AG10803 (cell line): ENCODE results near the gene FABP7.

Experiments used
- DNase-seq: peaks from one replicate; pipeline ENCODE4 v3.0.0; 2010; ENCODE audit warnings: low read depth
- H3K4me3 ChIP-seq: 2 replicates; pipeline ENCODE4 v1.5.1; 2011; ENCODE audit warnings: mild to moderate bottlenecking, low read length, control low read depth
- CTCF ChIP-seq: conservative IDR thresholded peaks from 2 replicates; pipeline ENCODE4 v1.5.1; 2011; ENCODE audit warnings: mild to moderate bottlenecking, low read length, control low read depth, inconsistent platforms

FABP7 gene

GRCh38 chr6:122758927-122759334, 20.6 kb upstream of the FABP7 start:
- TF ChIP-seq CTCF = no peak
- no peak overlapping the region for H3K4me3 ChIP-seq
- DNase-seq = no peak

- no peak overlapping the region for H3K4me3 ChIP-seq
- no peak for DNase-seq
- TF ChIP-seq CTCF = no peak
Measured at GRCh38 chr6:122760330-122760729, 19.2 kb upstream of the FABP7 start.

DNA sequence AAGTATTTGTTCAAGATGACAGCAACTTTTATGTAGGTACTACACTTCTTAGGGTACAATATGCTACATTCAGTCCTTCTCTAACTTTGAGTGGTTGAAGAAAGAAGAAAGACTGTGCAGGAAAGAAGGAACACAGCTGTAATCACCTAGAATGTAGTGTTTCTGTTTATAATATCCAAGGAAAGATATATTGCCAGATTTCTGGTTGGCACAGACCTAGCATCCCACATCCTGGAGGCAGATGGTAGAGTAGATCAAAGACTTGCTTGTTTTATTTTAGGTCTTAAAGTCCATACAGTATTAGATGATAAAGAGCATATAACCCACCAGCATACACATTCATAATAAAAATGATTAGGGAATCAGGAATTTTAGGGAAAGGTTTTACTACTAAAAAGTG, 13.3 kb upstream of the FABP7 start:
- no peak overlapping the region for H3K4me3 ChIP-seq
- TF ChIP-seq CTCF = no peak
- no peak for DNase-seq

- DNase-seq = no peak
- no peak for TF ChIP-seq CTCF
- H3K4me3 ChIP-seq = no peak overlapping the region
Measured at GRCh38 chr6:122770835-122771601, 8.5 kb upstream of the FABP7 start.

- TF ChIP-seq CTCF = no peak
- no peak for DNase-seq
- no peak overlapping the region for H3K4me3 ChIP-seq
Measured at GRCh38 chr6:122772724-122773415, 6.6 kb upstream of the FABP7 start.

GRCh38 chr6:122775975-122776374, 3.5 kb upstream of the FABP7 start:
- DNase-seq = no peak
- TF ChIP-seq CTCF = no peak
- H3K4me3 ChIP-seq = no peak overlapping the region

DNA sequence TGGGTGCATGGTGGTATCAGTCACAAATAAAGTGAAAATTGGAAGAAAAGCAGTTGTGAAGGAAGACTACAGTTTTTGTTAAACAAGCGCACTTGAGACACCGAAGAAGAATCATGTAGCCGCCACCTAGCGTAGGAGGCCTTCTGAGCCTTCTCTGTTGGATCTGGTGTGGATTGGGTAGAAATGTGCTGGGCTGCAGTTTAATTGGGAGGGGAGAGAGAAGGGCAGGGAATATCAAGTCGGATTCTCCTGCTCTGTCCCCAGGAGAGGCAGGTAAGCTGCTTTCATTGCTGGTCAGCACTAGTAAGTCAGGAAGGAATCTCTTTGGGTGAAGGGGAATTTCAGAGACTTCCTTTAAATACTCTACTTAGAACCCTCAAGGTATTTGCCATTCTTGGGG, 1.2 kb upstream of the FABP7 start:
- no peak overlapping the region for H3K4me3 ChIP-seq
- no peak for TF ChIP-seq CTCF
- no peak for DNase-seq
